ENCODE measurements around the gene SAMHD1. TPM values are rescaled to one million over a fixed set of nuclear protein-coding genes. Genes with fewer than 3 reads are reported as not detected.

The SAMHD1 gene
- total and polyA plus RNA-seq, 2 donors (not counting 3 experiments of a cell fraction or from before 2014, with no cell fraction given), result 13.7 to 27.5 TPM

- DNase-seq (ENCODE audit: low read depth, low spot score) (no peak), FAIRE-seq (no peak)
- H3K36me3 ChIP-seq (ENCODE audit: control insufficient read depth in 2 of 2, extremely low read depth in 1 of 2, insufficient read depth in 2 of 2, low read length in 2 of 2), result no peaks in the 10 kb centered on the region
- H3K27ac ChIP-seq (ENCODE audit: insufficient read depth, low read depth, low read length), result no peak overlapping the region
- no peaks in the 10 kb centered on the region for H3K79me2 ChIP-seq (ENCODE audit: control insufficient read depth, insufficient read depth, low read length)
- H3K4me1 ChIP-seq (ENCODE audit: control insufficient read depth, extremely low read depth, insufficient read depth, low read length), result no peaks in the 10 kb centered on the region
- no peak overlapping the region for H3K4me2 ChIP-seq (ENCODE audit: insufficient read depth, low read length)
- intact Hi-C loops (cut with micrococcal nuclease) (no loop called here), dilution Hi-C loops (cut with MboI; ENCODE audit: extremely low pct_ligation_motif_present, low sequenced_read_pairs) (no loop called here)
- ChIA-PET POLR2A (no interaction called here), CTCF (interaction anchor here (2.3 kb wide), 1 partner anchor 7 kb away, joined by 8 read pairs; no protein-coding TSS in a partner anchor)
- no peak overlapping the region for H2AFZ ChIP-seq (ENCODE audit: low read depth, low read length)
- H3K4me3 ChIP-seq (replicated peaks in 1 of 3; ENCODE audit: insufficient read depth in 1 of 3, low read depth in 1 of 3, low read length in 3 of 3), result no peak overlapping the region
- no peak overlapping the region for H3K9ac ChIP-seq (replicated peaks; ENCODE audit: extremely low read depth, insufficient read depth, low read length)
- no peaks in the 10 kb centered on the region for H3K9me1 ChIP-seq (replicated peaks; ENCODE audit: control insufficient read depth, extremely low read depth, insufficient read depth, low read length)
- H3K27me3 ChIP-seq (ENCODE audit: control insufficient read depth in 2 of 2, insufficient read depth in 2 of 2, low read length in 2 of 2), result no peaks in the 10 kb centered on the region
- H4K20me1 ChIP-seq (replicated peaks; ENCODE audit: control insufficient read depth, extremely low read depth, insufficient read depth, low read length), result no peaks in the 10 kb centered on the region
- no peak for TF ChIP-seq EZH2 (IDR thresholded peaks at IDR 0.05; ENCODE audit: borderline replicate concordance, low read depth, low read length, severe bottlenecking)
- TF ChIP-seq JUN (IDR thresholded peaks at IDR 0.05; ENCODE audit: borderline replicate concordance, insufficient read depth, insufficient read length, low read depth), result no peak
- no peak for TF ChIP-seq MYC (IDR thresholded peaks at IDR 0.05; ENCODE audit: low read depth, low read length)
- TF ChIP-seq GATA2 (IDR thresholded peaks at IDR 0.05; ENCODE audit: insufficient read depth, insufficient read length, low read depth, low read length), result no peak
- no peak for TF ChIP-seq POLR2A (IDR thresholded peaks at IDR 0.05; ENCODE audit: low read depth, low read length)
- no peak for TF ChIP-seq POLR2AphosphoS5 (IDR thresholded peaks at IDR 0.05; ENCODE audit: insufficient read depth, low read depth, low read length)
- BruUV-seq (replicated peaks), result no TSS peak
- no peaks in the 10 kb centered on the region for H3K9me3 ChIP-seq (replicated peaks; ENCODE audit: control insufficient read depth, insufficient read depth, low read length)
Measured at GRCh38 chr20:36878941-36879340, 72.6 kb downstream of the SAMHD1 start.

- H2AFZ ChIP-seq (ENCODE audit: low read depth, low read length), result no peak overlapping the region
- BruUV-seq (replicated peaks), result no TSS peak
- H3K79me2 ChIP-seq (ENCODE audit: control insufficient read depth, insufficient read depth, low read length), result no peaks in the 10 kb centered on the region
- no peaks in the 10 kb centered on the region for H4K20me1 ChIP-seq (replicated peaks; ENCODE audit: control insufficient read depth, extremely low read depth, insufficient read depth, low read length)
- POLR2A ChIA-PET, result no interaction called here
- TF ChIP-seq MYC (IDR thresholded peaks at IDR 0.05; ENCODE audit: low read depth, low read length), result no peak
- TF ChIP-seq, protein P1, sequence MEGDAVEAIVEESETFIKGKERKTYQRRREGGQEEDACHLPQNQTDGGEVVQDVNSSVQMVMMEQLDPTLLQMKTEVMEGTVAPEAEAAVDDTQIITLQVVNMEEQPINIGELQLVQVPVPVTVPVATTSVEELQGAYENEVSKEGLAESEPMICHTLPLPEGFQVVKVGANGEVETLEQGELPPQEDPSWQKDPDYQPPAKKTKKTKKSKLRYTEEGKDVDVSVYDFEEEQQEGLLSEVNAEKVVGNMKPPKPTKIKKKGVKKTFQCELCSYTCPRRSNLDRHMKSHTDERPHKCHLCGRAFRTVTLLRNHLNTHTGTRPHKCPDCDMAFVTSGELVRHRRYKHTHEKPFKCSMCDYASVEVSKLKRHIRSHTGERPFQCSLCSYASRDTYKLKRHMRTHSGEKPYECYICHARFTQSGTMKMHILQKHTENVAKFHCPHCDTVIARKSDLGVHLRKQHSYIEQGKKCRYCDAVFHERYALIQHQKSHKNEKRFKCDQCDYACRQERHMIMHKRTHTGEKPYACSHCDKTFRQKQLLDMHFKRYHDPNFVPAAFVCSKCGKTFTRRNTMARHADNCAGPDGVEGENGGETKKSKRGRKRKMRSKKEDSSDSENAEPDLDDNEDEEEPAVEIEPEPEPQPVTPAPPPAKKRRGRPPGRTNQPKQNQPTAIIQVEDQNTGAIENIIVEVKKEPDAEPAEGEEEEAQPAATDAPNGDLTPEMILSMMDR (IDR thresholded peaks at IDR 0.05; ENCODE audit: extremely low read depth in 1 of 2, insufficient read depth in 1 of 2, low read depth in 1 of 2, low read length in 2 of 2), result no peak
- no peak for TF ChIP-seq POLR2A (IDR thresholded peaks at IDR 0.05; ENCODE audit: low read depth, low read length)
- no peak for TF ChIP-seq FOS (IDR thresholded peaks at IDR 0.05; ENCODE audit: borderline replicate concordance, insufficient read depth, low read length)
- no peak overlapping the region for H3K4me3 ChIP-seq (replicated peaks in 1 of 3; ENCODE audit: insufficient read depth in 1 of 3, low read depth in 1 of 3, low read length in 3 of 3)
- no peaks in the 10 kb centered on the region for H3K36me3 ChIP-seq (ENCODE audit: control insufficient read depth in 2 of 2, extremely low read depth in 1 of 2, insufficient read depth in 2 of 2, low read length in 2 of 2)
- DNase-seq (ENCODE audit: low read depth, low spot score), result no peak
- no peak for FAIRE-seq
- no peak overlapping the region for H3K4me2 ChIP-seq (ENCODE audit: insufficient read depth, low read length)
- H3K9me1 ChIP-seq (replicated peaks; ENCODE audit: control insufficient read depth, extremely low read depth, insufficient read depth, low read length), result no peaks in the 10 kb centered on the region
- H3K27ac ChIP-seq (ENCODE audit: insufficient read depth, low read depth, low read length), result no peak overlapping the region
- no peaks in the 10 kb centered on the region for H3K27me3 ChIP-seq (ENCODE audit: control insufficient read depth in 2 of 2, insufficient read depth in 2 of 2, low read length in 2 of 2)
- CTCF ChIA-PET, result interaction anchor here (1.1 to 2.3 kb wide), 2 partner anchors 10 to 68 kb away, joined by 3 to 8 read pairs; no protein-coding TSS in a partner anchor
- intact Hi-C loops (cut with micrococcal nuclease), result no loop called here
- no peaks in the 10 kb centered on the region for H3K4me1 ChIP-seq (ENCODE audit: control insufficient read depth, extremely low read depth, insufficient read depth, low read length)
- no peaks in the 10 kb centered on the region for H3K9me3 ChIP-seq (replicated peaks; ENCODE audit: control insufficient read depth, insufficient read depth, low read length)
- dilution Hi-C loops (cut with MboI; ENCODE audit: extremely low pct_ligation_motif_present, low sequenced_read_pairs), result no loop called here
- H3K9ac ChIP-seq (replicated peaks; ENCODE audit: extremely low read depth, insufficient read depth, low read length), result no peak overlapping the region
Measured at GRCh38 chr20:36876473-36876833, 75.1 kb downstream of the SAMHD1 start.
